NCI-H146 treated with DMSO at 0.1 percent for 48 hours (cell line): ENCODE data around the gene HOXC5.
"Not testable (repeated sequence)": the region's sequence is repeated elsewhere in the genome, so short reads cannot be mapped to it uniquely, and the experiment has no call there.

Experiments
- DNase-seq: peaks from one replicate; lab custom pipeline; 2025; ENCODE audit not compliant: unreplicated experiment; lab: John Stamatoyannopoulos, UW

The HOXC5 gene

DNA sequence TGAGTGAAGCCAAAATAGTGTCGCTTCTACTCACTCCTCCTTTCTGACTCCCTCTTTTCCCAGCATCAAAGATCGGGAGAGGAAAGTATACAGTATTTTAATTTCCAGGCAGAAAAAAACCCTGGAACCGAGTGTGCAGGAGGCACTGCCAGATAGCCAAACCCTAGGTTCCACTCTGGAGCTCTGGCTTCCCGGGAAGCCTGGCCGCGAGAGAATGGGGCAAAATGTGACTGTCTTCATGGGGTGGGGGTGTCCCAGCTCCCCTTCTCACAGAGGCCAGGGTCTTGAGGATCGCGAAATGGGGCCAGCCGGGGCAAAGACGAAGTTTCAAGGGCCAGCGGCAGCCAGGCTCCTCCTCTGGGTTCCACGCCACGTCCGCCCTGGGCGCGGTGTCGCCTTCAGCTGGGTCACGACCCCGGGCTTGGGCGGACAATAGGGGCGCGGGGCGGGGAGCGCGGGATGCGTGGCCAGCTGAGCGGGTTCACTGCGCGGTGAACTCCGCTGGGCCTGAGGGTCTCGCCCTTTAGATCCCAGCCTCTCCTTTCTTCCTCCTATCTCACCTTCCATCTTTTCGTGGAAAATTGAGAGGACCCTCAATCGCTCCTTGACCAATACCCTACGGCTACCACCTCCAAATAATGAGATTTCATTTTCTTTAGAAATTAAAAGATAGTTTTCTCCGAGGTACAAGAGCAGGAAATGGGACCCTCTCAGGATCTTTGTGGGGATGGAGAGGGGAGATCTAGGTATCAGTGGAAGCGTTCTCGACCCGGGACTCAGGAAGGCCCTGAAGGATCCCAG, 27.5 kb downstream of the HOXC5 start:
- no peak for DNase-seq

DNA sequence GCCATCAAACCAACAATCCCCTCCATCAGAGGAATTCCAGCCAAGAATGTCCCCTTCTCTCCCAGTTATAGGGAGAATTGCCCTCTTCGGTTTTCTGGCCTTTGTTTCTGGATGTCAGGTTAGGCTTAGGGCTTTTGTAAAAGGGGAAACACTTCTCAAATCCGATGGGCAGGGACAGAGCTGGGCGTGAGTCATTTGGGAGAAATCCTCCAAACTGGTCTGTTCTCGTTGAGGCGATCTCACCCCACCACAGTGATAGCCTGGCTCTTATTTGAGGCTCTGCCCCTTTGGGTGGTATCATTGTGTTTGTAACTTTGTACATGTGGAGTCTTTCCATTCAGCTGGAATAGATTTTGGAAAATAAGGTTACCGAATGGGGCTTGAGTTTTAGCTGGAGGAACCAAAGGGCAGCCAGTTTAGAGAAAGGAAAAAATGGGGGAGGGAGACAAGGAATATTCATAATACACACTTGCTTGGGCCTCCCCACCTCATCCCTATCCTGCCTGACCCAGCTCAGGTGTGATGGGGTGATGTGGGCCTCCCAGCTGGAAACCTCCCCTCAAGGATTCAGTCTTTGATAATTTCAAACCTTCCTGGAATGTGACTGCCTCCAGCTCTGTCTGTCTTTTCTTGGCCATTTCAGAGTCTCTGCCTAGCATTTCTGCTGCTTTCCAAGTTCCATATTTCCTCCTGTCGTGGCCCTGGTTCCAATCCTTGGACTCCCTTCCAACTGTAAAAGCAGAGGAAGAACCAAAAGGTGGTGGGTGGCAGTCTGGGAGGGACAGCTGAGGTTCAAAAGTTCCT, 28.3 kb downstream of the HOXC5 start:
- DNase-seq, result no peak

DNA sequence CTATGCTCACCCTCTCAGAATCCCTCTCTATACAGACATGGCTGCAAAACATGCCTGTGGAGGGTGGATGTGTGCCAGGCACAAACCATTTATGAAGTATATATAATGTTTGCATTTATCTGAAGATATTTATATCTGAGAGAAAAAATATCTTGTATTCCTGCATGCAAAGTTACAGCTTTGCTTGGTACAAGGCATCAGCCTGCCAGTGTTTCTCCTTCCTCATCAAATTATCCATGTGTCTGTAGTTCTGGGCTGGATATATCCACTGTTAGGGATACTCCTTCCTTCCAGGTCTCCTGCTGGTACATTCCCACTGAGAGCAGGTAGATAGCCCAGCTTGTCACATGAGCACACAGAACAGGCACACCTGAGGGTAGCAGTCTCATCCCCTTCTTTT, 32.8 kb downstream of the HOXC5 start:
- DNase-seq, result no peak

DNA sequence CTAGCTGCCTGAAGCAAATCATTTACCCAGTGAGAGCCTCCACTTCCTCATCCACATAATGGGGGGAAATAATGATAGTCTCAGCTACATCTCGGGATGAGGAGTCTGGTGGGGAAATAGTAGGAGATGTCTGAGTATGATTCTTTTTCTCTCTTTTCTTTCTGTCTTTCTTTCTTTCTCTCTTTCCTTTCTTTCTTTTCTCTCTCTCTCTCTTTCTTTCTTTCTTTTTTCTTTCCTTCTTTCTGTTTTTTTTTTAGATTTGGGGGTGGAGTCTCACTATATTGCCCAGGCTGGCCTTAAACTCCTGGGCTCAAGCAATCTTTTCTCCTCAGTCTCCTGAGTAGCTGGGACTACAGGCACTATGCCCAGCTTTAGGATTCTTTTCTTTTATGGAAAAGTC, 33.6 kb downstream of the HOXC5 start:
- no peak for DNase-seq

DNA sequence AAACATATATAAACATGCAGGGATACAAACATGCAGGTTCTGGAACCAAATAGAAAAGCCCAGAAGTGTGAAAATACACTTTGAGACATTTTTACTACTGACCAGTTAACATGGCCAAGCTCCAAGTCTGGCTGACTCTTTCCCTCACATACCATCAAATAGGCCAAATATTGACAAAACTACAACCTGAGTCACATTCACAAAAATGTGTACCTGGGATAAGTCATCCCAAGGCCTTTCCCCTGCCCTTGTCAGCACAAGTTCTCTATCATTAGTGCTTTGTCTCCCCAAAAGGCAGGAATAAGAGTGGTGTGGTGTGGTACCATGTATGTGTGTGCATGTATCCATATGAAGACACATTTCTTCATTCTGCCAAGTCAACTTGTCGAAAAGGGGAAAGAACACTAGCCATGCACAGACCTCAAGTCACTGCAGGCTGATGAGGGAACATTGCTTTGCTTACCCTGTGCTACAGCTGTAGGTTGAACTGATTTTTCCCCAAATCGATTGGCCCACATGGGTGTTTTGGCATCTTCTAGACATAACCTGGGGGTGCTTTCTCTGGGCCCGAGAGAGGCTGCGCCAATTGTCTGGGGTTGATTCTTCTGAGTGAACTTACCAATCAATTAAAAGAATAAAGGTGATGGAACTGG, 35.7 kb downstream of the HOXC5 start:
- DNase-seq, result no peak

DNA sequence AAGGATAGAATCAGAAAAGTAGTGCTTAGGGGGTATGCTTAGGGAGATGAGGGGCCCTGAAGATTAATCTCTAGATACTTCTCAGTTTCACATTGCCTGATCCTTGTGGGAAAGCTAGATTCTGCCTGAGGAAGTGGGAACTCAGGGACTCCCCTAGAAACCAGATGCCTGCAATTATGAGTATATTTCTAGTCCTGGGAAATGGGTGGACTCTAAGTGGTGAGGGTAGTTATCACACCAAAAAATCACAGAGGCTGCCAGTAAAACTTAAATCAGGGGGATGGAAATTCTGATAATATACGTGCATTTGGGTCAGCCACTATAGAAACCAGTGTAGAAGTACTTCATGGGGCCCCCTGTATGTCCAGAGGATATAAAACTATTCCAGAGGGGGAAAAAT, 39.1 kb downstream of the HOXC5 start:
- no peak for DNase-seq

DNA sequence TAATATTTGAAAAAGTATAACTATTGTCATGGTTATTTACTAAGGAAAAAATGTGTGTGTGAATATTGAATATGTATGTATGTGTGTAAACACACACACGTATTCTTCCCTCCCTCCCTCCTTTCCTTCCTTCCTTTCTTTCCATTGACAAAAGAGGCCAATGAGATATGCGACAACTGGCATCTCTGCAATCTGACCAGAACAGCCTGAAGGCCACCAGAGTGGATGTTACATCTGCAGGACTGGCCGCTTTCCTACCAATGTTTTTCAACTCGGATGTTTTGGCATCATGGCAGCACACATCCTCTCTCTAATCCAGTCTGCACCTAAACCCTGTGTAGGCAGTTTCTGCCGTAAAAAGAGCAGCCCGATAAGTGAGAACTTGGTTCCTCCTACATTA, 41.5 kb downstream of the HOXC5 start:
- no peak for DNase-seq

DNA sequence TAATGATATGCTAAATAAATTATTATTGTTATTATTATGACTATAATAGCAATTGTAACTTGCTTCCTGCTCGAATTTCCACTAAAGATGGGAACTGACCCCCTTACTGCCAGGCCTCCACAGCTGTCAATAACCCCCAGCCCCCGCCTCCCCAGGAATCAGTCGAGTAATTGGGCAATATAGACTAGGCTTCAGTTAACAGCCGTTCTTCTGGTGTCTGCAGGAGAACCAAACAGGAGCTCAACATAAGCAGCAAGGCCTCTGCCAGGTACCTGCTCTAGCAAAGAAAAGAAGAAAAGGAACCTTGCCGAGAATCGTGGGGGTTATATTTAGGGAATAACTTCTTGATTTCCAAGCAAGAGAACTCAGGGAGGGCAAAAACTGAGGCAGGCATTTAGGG, 42.6 kb downstream of the HOXC5 start:
- DNase-seq, result no peak

DNA sequence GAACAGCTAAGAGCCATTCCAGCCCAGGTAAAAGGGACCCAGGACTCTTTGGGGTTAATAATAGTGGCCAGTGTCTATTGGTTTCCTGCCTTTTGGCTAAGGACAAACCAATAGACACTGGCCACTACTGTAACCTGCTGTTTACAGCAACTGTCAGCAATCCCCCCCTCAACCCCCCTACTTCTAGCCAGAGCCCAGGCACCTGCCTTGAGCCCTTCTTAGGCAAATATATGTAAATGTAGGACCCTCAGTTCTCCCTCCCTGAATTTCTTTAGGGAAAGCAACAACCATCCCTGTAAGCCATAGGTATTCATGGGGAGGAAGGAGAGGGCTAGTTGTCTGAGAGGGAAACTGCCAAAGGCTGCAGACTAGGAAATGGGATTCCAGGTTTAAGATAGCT, 43.1 kb downstream of the HOXC5 start:
- DNase-seq, result no peak

DNA sequence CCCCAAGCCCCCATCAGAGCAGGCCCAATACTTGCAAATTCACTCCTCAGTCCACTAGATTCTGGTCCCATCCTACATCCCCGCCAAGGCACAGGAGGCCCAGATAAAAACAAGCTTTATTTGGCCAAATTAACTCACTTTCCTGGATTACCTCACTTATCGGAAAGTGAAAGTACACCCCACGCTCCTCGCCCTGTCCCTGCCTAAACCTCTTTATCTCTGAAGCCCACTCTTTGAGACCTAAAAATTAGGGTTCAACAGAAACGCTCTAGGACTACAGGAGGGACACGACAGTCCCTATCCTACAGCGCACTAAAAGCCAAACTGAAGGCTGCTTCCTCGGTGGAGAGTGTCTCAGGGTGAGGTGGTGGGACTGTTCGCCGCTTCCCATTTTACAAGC, 45.0 kb downstream of the HOXC5 start:
- DNase-seq, result not testable (repeated sequence)

DNA sequence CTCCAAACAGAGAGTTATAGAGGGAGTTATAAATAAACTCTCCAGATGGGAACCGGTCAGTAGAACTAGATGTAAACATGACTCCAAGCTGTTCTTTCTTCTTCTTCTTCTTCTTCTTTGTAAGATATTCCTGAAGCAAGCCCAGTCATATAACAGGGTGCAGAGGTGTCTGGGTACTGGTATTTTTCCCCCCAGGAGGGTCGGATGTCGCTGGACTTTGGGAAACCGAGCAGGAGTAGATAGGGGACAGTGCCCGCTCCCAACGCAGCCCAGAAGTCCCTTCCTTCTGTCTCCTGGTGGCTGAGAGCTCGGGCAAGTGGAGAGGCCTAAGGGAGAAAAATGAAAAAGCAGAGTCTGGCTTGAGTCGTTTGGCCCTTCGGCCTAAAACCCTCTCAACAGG, 46.3 kb downstream of the HOXC5 start:
- not testable (repeated sequence) for DNase-seq

DNA sequence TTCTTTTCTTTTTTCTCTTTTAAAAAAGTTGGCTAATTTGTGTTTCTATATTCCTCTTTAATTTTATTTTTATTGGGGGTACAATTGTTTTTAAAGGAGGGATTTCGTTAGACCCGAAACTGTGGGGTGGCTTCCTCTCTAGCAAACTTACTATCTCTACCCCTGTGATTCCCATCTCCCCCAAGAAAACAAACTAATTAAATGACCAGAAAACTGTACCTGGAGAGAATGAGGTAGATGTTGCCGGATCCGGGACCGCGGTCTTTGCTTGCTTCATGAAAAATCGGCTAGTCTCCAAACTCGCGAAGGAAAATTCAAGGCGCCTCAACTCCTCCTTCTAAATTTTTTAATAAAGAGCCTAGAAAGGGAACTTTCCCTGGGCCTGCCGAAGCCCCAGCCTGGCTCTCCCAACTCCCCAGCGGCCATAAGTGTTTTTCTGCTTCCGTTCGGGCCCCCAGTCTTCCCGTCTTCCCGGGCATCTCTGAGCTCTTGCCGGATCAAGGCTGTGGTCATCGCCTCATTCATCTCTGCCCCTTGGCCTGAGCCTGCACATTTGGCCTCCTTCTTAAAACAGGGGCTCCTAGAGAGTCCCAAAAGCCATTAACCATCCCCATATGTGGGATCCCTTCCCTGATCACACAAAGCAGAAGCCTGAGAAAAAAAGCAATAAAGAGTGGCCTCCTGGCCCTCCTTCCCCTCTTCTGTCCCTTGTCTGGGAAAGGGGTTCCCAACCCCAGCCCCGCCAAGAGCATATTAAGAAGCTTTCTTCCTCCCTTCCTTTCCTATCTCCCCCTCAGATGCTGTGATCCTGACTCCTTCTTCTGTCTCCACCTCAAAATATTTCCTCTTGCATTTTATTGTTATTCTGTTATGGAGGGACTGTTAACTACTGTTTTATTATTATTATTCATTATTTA, 47.4 kb downstream of the HOXC5 start:
- DNase-seq, result not testable (repeated sequence)

DNA sequence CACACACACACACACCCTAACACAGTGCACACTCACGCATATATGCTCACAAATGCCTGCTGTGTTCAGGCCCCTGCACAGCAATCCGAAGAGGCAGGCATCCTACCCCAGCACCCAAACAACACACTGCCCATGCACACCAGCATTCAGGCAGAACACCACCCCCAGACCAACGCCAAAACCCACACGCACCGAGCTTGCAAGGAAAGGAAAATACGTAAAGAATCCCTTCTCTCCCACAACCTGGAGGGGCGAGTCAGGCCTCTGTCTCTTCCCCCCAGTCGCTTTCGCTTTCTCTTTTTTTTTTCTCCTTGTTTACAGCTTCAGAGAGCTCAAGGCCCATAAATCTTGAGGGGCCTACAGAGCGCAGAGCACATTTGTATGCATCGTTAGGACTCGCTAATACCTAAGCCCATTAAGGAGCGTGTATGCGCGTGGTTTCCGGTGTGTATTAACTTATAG, 48.2 kb downstream of the HOXC5 start:
- DNase-seq, result not testable (repeated sequence)

DNA sequence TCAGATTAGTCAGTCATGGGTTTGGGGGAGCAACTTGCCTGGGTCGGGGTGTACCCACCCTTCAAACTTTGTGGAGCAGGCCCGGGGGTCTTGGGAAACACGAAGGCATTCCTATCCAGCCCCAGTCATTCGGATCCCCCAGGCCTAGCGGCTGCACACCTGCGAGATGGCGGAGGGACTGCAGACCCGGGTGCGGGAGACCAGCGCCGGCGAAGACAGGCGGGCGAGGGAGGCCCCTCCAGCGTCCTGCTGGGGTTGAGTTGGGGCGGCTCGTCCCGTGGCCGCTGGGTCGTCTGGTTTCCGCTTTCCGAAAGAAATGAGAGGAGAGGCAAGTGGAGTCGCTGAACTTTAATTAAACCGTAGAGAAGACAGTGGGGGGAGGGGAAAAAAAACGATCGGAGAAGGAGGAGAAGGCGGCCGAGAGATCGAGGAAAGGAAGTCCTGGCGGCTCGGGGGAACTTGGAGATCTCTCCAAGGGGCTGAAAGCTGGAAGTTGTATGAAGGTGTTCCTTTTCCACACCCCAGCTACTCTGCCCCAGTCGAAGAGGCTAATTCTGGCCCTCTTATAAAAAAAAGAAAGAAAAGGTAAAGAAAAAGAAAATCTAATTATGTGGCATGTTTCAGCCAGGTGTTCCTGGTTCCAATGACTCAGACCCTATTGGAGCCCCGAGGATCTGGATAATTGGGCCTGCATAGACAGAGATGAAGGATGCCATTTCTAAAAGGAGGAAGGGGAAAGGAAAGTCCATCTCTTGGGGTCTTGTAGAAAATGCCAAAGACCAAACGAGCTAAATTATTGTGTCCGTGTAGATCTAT, 48.9 kb downstream of the HOXC5 start:
- not testable (repeated sequence) for DNase-seq

DNA sequence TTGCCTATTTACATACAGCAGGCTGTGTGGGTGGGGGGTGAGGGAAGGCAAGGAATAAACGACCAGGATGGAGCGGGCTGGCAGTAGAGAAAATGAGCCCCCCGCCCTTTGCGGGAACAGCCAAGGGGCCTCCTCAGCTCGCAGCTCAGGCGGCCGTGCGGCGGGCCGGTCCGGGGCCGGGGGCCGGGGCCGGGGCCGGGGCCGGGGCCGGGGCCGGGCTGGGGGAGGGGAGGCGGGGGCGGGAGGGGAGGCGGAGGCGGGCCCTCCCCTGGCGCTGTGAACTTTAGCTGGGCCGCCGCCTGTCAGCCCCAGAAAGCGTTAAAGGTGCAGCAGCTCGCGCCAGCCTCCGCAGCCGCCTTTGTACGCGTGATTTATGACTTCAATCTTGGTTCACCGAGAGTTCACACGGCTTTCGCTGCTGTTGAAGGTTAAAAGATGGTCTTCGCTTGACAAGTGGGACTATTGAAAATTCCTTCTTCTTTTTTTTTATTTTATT, 49.6 kb downstream of the HOXC5 start:
- DNase-seq, result no peak
